ENCODE data around the gene SLC39A6. TPM values are rescaled to one million over a fixed set of nuclear protein-coding genes. Genes with fewer than 3 reads are reported as not detected.

SLC39A6 gene
- total RNA-seq, 1 experiment from 2014 or later = 33.9 TPM

GRCh38 chr18:36089001-36089400, 40.1 kb downstream of the SLC39A6 start:
- H2BK120ac ChIP-seq (ENCODE audit: low read depth, low read length, poor library complexity, severe bottlenecking) = no peak overlapping the region
- no peaks in the 10 kb centered on the region for H3K9me3 ChIP-seq (ENCODE audit: control insufficient read depth, low read depth, low read length)
- H4K8ac ChIP-seq (replicated peaks; ENCODE audit: insufficient read length, low read depth, low read length) = no peak overlapping the region
- H2AFZ ChIP-seq (ENCODE audit: low read length) = no peak overlapping the region
- no peaks in the 10 kb centered on the region for H3K79me1 ChIP-seq (ENCODE audit: insufficient read depth, low read depth, low read length, poor library complexity, severe bottlenecking)
- H2BK12ac ChIP-seq (ENCODE audit: insufficient read length, low read depth, low read length) = no peak overlapping the region
- no peak for DNase-seq
- H2BK15ac ChIP-seq (ENCODE audit: low read depth, low read length) = no peak overlapping the region
- H3T11ph ChIP-seq (ENCODE audit: low read length) = no peak overlapping the region
- H4K91ac ChIP-seq (ENCODE audit: insufficient read length, low read depth, low read length) = no peak overlapping the region
- Mint-ChIP-seq H3K9me3 (no peaks in the 10 kb centered on the region; a peak in 1 of 5 replicates), H3K27me3 (ENCODE audit: low read depth) (peaks cover 4% of the 10 kb centered on the region), H3K27ac (no peak overlapping the region), H3K4me1 (no peaks in the 10 kb centered on the region), H3K36me3 (ENCODE audit: insufficient read depth in 1 of 3, low read depth in 3 of 3) (peaks cover 0 to 2% (median 0%) of the 10 kb centered on the region in 3 experiments; a peak in 1 of 7 replicates), H3K4me3 (no peak overlapping the region)
- no peak overlapping the region for H3K4me2 ChIP-seq (ENCODE audit: insufficient read depth, insufficient read length, low read length)
- H3K4me1 ChIP-seq (ENCODE audit: insufficient read depth, low read length) = no peaks in the 10 kb centered on the region
- H3K27me3 ChIP-seq (ENCODE audit: insufficient read depth, low read length) = no peaks in the 10 kb centered on the region
- H3K56ac ChIP-seq (ENCODE audit: insufficient read length, low read depth, low read length) = no peak overlapping the region
- H3K27ac ChIP-seq (ENCODE audit: insufficient read length, low read depth, low read length) = no peak overlapping the region
- WGBS (ENCODE audit: extremely low coverage, insufficient read length, low lambda C conversion rate) = no CpG with 5 or more reads among the region's 6 CpGs
- H2AK5ac ChIP-seq (ENCODE audit: insufficient read length, low read length) = no peak overlapping the region
- TF ChIP-seq CTCF (conservative IDR thresholded peaks at IDR 0.05) = no peak
- no peak overlapping the region for H3K23ac ChIP-seq (ENCODE audit: insufficient read length, low read depth, low read length)
- no peak overlapping the region for H3K9ac ChIP-seq (ENCODE audit: extremely low read depth, insufficient read length, low read length)
- no peak overlapping the region for H3K4ac ChIP-seq (ENCODE audit: low read depth, low read length)
- H2BK20ac ChIP-seq (ENCODE audit: low read depth, low read length, poor library complexity, severe bottlenecking) = no peak overlapping the region
- H3K14ac ChIP-seq (ENCODE audit: insufficient read depth, low read length) = no peak overlapping the region
- no peaks in the 10 kb centered on the region for H4K20me1 ChIP-seq (ENCODE audit: control insufficient read depth, insufficient read depth, insufficient read length)
- no peak overlapping the region for H3K18ac ChIP-seq (ENCODE audit: insufficient read length, low read depth, low read length)
- no peak overlapping the region for H2BK5ac ChIP-seq (ENCODE audit: insufficient read length, low read length)
- H3K79me2 ChIP-seq (ENCODE audit: insufficient read depth, low read length) = no peaks in the 10 kb centered on the region
- H4K5ac ChIP-seq (ENCODE audit: insufficient read length, low read depth, low read length) = no peak overlapping the region
- no peaks in the 10 kb centered on the region for H3K23me2 ChIP-seq (ENCODE audit: insufficient read length, low read depth, low read length, poor library complexity, severe bottlenecking)

Data from H9 (cell line).